Fibroblast of skin of left quadriceps (primary cell): ENCODE measurements around the gene MB21D2.
"Not testable (repeated sequence)": the region's sequence is repeated elsewhere in the genome, so short reads cannot be mapped to it uniquely, and the experiment has no call there.

Experiments used
- DNase-seq, 2 experiments: peaks; one replicate each; pipeline ENCODE4 v3.0.0-alpha.2; 2013; ENCODE audit warnings: low read depth in 2 of 2

MB21D2 gene, protein sequence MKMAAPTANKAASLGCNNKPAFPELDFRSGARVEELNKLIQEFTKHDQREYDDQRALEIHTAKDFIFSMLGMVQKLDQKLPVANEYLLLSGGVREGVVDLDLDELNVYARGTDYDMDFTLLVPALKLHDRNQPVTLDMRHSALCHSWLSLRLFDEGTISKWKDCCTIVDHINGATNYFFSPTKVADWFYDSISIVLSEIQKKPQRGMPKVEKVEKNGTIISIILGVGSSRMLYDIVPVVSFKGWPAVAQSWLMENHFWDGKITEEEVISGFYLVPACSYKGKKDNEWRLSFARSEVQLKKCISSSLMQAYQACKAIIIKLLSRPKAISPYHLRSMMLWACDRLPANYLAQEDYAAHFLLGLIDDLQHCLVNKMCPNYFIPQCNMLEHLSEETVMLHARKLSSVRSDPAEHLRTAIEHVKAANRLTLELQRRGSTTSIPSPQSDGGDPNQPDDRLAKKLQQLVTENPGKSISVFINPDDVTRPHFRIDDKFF

DNA sequence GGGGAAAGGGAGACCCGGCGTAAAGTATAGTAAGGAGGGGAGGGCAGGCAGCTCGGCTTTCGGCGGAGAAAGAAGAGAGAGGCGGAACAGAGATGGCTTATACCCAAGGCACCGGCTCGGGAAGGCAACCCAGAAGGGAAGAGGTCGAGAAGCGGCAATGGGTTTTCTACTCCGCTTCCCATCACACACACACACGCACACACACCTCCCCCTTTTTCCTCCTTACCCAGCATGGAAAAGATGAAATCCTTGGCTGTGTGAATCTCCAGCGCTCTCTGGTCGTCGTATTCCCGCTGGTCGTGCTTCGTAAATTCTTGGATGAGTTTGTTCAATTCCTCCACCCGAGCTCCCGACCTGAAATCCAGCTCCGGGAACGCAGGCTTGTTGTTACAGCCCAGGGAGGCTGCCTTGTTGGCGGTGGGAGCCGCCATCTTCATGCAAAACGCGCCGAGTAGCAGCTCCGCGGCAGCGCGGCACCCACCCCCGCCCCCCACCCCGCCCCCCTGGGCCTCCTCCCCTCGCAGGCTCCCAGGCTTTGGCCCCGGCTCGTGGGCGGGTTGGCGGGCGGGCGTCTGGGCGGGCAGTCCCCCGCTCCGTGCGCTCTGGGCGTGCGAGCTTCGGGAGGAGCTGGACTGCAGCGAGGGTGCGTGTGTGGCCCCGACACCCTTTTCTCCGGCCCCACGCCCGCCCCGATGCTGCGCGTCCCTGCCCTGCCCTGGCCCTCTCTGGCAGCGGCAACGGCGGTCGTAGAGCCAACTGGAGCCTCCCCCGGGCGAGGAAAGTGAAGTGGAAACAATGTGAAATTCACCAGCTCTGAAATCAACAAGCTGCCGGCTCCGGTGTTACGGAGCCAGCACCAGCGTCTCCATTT lies at the start of gene MB21D2:
TSS of gene MB21D2 (minus strand) at position 453 of the 871 bp plus-strand sequence. CDS start at position 437, 16 bp downstream.
- peak; percentile 74 for DNase-seq

DNA sequence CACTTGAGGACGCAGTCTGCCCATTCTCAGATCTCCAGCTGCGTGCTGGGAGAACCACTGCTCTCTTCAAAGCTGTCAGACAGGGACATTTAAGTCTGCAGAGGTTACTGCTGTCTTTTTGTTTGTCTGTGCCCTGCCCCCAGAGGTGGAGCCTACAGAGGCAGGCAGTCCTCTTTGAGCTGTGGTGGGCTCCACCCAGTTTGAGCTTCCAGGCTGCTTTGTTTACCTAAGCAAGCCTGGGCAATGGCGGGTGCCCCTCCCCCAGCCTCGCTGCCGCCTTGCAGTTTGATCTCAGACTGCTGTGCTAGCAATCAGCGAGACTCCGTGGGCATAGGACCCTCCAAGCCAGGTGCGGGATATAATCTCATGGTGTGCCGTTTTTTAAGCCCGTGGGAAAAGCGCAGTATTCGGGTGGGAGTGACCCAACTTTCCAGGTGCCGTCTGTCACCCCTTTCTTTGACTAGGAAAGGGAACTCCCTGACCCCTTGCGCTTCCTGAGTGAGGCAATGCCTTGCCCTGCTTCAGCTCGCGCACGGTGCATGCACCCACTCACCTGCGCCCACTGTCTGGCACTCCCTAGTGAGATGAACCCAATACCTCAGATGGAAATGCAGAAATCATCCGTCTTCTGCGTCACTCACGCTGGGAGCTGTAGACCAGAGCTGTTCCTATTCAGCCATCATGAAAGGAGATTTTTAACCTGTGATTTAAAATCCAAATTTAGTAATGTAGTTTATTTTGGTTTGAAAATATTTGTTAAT lies 47.5 kb upstream of the MB21D2 start:
- not testable (repeated sequence) for DNase-seq

DNA sequence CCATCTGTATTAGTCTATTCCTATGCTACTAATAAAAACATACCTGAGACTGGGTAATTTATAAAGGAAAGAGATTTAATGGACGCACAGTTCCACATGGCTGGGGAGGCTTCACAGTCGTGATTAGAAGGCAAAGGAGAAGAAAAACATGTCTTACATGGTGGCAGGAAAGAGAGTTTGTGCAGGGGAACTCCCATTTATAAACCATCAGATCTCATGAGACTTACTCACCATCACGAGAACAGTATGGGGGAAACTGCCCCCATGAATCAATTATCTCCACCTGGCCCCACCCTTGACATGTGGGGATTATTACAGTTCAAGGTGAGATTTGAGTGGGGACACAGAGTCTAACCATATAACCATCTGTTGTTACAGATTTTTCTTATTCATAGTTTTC lies 42.1 kb upstream of the MB21D2 start:
- DNase-seq: no peak

DNA sequence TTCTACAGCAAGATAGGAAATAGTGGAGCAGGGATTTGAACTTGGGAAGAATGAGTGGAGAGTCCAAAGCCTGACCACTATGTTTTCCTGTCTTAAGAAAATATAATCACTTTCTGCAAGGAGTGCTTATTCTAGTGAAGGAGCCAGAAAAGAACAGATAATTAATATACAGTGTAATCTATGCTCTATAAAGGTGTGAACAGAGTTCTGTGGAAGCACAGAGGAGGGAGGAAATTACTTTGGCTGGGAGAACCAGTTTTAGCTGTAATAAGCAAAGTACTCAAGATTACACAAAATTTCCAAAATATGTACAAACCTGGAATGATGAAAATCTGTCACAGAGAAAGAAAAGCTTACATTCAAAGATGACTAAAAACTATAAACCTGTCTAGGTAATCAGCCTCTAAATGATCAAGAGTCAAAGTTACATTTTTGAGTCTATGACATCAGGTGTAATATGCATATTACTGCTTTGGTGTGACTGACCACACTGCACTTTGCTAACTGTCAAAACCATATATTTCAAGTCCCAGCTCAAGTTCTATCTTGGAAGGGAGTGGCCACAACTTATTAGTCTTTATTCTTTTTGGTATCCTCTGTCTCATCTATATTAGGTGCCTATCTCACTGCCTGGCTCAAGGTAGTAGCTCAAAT lies 40.7 kb upstream of the MB21D2 start:
- no peak for DNase-seq

DNA sequence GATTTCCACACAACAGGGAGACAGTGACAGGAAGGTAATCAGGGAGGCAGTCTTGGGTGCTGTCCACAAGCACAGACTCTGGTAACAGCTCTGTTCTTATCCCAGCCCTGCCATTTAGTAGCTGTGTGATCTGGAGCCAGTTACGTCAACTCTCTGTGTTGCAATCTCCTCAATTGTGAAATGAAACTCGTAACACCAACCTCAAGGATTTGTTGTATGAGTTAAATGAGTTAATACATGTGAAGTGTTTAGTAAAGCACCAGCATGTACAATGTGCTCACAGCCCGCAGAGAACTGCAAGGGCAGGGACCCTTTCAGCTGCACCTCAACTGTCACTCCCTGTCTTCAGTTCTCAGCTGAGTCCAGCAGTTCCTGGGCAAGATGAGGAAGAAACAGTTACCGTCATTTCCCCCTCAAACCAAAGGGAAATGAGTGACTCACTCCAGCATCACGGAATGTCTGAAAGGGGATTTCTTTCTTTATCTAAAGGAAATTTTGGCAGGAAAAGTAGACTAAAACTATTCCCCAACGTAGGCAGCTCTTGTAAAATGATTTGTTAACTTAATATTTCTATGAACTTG lies 39.9 kb upstream of the MB21D2 start:
- DNase-seq: peak; percentile 86 to 88

DNA sequence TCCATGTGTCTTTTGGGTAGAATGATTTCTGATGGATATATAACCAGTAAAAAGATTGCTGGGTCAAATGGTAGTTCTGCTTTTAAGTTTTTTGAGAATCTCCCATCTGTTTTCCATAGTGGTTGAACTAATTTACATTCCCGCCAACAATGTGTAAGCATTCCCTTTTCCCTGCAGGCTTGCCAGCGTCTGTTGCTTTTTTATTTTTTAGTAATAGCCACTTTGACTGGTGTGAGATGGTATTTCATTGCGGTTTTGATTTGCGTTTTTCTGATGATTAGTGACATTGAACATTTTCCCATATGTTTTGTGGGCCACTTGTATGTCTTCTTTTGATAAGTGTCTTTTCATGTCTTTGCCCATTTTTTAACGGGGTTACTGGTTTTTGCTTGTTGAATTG lies 36.3 kb upstream of the MB21D2 start:
- peak in 1 of 2 experiments; percentile 43 for DNase-seq

DNA sequence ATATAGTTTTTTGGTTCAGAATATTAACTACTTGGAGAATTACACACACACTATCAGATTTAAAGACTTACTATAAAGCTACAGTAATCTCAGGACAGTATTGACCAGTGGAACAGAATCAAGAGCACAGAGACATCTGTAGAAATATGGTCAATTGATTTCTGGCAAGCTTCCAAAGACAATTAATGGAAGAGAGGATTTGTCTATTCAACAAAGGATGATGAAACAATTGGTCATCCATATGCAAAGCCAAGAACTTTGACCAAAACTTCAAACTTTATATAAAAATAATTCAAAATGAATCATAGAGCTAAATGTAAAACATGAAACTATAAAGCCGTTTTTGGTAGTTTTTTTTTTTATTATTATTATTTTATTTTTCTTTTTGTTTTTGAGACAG lies 29.8 kb upstream of the MB21D2 start:
- no peak for DNase-seq

DNA sequence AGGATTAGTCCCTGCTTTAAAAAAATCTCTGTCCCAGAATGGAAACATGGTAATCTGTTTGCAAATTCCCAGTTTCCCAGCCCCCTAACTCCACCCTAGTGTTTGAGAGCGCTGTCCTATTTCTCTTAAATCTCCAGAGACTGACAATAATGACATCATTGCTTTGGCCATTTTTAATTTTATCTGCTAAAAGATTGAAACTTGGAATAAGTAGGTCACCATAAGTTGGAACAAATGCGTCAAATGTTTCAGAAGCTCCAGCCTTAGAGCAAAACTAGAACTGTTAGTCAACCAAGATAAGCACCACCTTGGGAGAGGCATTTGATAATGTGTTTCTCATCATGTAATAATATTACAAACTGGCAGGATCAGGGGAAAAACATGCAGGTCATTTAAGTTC lies 25.7 kb upstream of the MB21D2 start:
- DNase-seq: no peak

DNA sequence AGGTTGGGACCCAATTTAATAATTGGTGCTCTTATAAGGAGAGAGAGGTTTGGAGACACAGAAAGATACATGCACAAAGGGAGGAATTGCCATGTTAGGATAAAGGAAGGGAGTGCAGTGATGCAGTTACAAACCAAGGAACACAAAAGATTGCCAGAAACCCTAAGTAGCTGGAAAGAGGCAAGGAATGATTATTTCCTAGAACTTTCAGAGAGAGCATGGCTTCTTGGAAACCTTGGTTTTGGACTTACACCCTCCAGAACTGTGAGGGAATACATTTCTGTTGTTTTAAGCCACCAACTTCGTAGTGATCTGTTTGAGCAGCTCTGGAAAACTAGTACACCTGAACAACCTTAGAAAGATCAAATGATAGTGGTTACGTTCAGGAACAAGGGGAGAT lies 25.0 kb upstream of the MB21D2 start:
- DNase-seq: no peak

DNA sequence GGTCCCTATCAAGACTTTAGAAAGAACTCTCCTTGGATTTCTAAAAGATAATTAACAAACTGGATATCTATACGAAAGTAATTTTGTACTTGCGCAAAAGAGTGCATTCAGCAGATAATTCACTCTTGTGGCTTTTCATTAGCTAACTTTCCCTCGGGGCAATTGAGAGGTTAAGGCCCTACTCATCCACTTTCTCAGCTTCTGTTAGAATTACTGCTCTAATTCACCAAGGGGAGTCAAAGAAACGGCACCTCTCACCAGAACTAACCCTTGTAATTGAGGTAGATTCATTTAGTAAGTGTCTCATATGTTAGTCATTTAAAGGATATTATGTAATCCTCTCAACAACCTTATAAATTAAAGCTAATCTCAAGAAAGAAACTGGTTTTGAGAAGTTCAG lies 22.5 kb upstream of the MB21D2 start:
- DNase-seq: no peak

DNA sequence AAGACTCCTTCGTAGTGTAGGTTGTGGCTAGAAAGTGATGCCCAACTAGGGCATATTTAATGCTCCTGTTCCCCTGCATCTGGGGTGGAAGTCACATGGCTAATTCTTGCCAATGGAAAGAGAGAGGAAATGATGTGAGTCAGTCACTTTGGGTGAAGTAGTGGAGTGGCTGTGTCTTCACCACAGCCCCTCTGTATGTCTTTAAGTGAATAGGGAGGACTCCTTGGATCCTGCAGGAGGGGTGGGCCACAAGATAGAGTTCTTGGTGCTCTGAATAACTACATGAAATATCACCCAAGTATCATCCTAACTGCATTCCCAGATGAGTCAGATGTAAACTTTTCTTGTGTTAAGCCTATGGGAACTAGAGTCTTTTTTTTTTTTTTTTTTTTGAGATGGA lies 17.8 kb upstream of the MB21D2 start:
- peak in 1 of 2 experiments; percentile 58 for DNase-seq

DNA sequence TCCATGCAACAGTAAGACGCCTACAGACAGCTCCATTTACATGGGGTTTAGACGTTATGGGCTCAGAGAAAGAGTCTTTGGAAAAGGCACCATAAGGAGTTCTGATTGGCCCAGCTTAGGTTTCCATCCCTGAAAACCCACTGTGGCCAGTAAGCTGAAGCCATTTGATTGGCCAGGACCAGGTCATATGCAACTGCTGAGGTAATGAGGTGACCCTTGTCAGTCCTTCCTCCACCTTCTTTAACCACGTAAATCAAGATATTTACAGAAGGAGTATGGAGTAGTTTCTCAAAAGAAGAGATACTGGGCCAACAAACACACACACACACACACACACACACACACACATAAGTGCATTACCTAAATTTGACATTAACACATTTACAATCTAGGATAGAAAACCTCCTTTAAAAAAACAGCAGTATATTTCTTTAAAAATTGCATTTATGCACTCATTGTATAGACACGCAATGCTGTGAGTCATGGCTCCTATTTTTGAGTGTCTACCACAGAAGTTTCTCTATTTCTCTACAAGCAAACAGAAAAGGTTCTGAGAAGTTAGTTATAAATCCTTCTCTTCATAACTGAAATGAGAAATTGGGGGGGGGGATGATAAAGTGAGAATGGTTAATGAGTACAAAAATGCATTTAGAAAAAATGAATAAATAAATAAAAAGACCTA lies 16.3 kb upstream of the MB21D2 start:
- DNase-seq: no peak

DNA sequence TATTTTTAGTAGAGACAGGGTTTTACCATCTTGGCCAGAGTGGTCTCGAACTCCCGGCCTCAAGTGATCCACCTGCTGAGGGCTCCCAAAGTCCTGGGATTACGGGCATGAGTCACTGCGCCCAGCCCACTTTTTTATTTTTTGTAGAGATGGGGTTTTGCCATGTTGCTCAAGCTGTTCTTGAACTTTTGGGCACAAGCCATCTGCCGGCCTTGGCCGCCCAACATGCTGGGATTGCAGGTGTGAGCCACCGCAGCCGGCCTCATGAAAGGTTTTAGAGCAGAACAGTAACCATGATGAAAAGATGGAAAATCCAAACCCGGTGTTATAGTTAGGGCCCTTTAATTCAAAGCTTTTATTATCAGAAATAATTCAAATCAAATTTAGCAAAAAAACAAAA lies 15.6 kb upstream of the MB21D2 start:
- no peak for DNase-seq

DNA sequence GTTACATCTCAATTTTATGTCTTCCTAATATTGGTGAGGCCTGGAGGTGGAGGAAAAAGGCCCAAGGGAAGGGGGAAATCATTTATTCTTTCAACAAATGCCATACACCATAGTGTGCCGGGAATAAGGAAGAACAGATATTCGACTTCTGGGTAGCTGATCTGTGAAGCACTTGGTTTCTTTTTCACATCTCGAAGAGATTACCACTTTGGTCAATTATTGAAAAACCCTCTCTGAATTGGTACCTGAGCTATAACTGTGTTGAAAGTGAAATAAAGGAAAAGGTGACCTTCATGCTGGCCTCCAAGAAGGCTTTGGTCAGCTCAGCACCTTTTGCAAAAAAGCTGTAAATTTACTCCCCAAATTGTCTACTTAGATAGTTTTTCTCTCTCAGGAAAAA lies 14.2 kb upstream of the MB21D2 start:
- no peak for DNase-seq

DNA sequence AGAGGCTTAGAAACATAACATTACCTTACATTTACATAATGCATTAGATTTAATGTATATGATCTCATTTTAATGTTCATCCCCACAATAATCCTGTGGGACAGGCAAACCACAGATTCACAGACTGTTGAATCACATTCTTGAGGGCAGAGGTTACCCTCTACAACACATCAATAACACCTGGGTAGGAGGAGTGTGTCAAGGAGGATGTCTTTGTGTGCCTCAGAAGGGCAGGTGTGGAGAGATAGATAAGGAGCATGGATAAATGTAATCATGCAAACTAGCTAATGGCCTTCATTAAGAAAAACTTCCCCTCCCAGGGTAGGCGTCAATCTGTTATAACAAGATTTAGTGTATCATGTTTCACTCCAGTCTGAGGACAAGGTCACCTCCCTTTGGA lies 12.9 kb upstream of the MB21D2 start:
- no peak for DNase-seq

DNA sequence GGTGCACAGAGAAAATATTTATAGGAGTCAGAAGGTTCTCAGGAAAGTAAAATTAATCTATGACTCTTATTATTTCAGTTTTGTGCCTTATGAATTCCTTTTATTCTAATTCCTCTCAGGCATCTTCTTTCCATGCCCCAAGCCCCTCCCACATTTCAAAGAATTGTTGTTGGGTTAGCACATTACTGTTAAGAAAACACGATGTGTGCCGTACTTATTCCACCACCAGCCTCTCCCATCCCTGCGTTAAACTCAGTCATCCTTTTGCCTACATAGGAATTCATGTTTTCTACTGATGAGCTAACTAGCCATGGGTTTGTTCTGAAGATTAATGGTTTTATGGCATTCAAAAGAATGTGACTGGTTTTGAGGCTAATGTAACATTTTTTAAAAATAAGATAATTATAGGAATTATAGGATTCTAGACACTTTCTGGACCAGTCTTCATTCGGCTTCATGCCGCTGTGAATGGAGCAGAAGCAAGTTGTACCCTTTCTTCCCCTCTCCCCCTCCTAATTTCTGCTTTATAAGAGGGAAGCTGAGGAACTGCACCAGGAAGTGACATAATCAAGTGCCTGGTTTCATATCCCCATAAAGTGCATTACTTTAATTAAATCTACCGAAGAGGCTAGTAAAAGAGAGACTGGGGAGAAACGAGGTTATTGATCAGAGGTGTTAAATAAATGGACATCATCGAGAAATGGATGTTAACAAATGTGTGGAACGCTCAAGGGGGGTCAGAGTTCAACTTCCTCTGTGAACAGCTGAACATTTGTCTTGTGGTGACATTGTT lies 12.3 kb upstream of the MB21D2 start:
- peak; percentile 56 to 67 for DNase-seq

DNA sequence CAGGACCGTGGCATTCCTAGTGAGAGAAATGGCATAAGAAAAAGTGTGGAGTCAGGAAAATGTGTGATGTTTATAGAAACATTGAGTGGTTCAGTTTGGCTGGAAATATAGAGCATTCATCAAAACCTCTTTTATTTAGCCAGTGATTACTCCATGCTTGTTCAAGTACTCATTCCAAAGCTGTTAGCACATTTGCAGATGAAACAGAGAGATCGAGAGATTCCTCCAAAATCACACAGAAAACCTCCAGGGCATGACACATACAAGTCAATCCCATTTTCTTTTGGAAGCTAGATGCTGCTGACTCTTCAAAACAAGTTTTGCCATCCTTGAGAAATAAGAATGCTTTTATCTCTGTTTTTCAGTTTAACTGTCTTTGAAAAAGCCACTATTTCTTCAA lies 11.5 kb upstream of the MB21D2 start:
- no peak for DNase-seq

DNA sequence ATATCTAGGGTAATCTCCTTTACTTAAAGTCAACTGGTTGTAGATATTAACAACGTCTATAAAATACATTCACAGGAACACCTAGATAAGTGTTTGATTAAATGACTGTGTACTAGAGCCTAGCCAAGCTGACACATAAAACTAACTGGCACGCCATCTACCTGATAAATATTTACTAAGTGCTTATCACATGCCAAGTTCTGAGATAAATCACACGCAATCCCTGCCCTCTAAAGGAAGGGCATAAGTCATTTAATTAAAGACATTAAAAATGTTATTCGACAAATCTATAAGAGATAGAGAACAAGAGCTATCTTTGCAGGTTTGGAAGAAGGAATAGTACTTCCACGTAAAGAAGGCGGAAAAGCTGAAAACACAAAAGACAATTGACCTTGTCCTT lies 11.1 kb upstream of the MB21D2 start:
- no peak for DNase-seq

DNA sequence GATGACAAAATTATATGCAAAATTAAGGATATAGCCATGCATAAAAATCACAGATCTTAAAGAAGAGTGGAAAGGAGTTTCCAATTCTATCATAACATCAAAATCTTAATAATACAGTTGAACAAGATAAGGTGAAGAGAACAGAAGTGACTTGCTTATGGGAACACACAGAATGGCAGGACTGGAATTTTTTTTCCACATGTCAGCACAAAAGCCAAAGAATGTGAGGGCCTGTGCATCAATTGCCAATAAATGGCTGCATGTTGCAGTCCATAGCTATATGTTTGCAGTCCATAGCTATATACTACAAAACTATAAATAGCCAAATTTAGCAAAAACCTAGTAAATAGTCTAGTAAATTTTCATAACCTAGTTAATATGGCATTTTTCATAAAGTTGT lies 10.4 kb upstream of the MB21D2 start:
- no peak for DNase-seq

DNA sequence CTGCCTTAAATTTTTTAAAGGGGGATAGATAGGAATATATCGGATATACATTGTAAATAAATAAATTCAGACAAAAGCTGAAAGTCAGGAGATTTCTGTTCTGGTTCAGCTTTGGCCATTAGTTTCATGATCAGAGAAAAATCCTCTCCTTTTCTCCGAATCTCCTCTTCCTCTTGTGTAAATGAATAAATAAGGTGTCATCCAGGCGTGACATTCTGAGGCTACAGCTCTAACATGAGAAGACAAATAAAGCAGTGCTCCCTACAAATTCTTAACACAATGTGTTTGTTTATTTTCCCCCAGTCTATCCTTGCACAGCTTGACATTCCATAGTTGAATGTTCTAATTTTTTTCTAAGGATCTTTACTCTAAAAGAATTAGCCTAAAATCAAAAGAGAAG lies 9.4 kb upstream of the MB21D2 start:
- DNase-seq: no peak
